Endodermal cell (in vitro differentiated cells): Measurements from ENCODE around the gene LRRC75B. TPM values are rescaled to one million over a fixed set of nuclear protein-coding genes. Genes with fewer than 3 reads are reported as not detected.

ENCODE experiments used
- DNase-seq: peaks from one replicate; pipeline ENCODE4 v3.0.0-alpha.2; 2017
- H3K27ac ChIP-seq: 2 replicates; pipeline ENCODE4 v1.5.1; 2013; ENCODE audit warnings: mild to moderate bottlenecking, low read depth, low read length, moderate library complexity
- H3K27me3 ChIP-seq: 2 replicates; pipeline ENCODE4 v1.6.1; 2013; ENCODE audit warnings: mild to moderate bottlenecking, low read length, moderate library complexity; ENCODE audit not compliant: insufficient read depth, control insufficient read depth, poor library complexity, severe bottlenecking
- H3K36me3 ChIP-seq: 2 replicates; pipeline ENCODE4 v1.7.0; 2013; ENCODE audit warnings: mild to moderate bottlenecking, low read length, moderate library complexity; ENCODE audit not compliant: control insufficient read depth, insufficient read depth
- H3K4me1 ChIP-seq: one replicate; pipeline ENCODE4 v1.7.0; 2013; ENCODE audit warnings: low read length; ENCODE audit not compliant: control insufficient read depth, insufficient read depth
- H3K4me3 ChIP-seq: 2 replicates; pipeline ENCODE4 v1.5.1; 2013; ENCODE audit warnings: mild to moderate bottlenecking, low read length, moderate library complexity
- H3K9ac ChIP-seq: 2 replicates; pipeline ENCODE4 v1.6.1; 2013; ENCODE audit warnings: mild to moderate bottlenecking, low read length, moderate library complexity; ENCODE audit not compliant: poor library complexity, severe bottlenecking; ENCODE audit errors: extremely low read depth
- H3K9me3 ChIP-seq: 2 replicates; pipeline ENCODE4 v1.6.1; 2013; ENCODE audit warnings: mild to moderate bottlenecking, low read length, moderate library complexity; ENCODE audit not compliant: control insufficient read depth
- H3K27ac Mint-ChIP-seq: 2 replicates; pipeline ENCODE4 v1.8.0; 2020; ENCODE audit warnings: mixed read lengths
- H3K27me3 Mint-ChIP-seq: 2 replicates; pipeline ENCODE4 v1.8.0; 2021; ENCODE audit warnings: mild to moderate bottlenecking, mixed read lengths; ENCODE audit not compliant: insufficient read depth
- H3K36me3 Mint-ChIP-seq: 2 replicates; pipeline ENCODE4 v1.8.0; 2020; ENCODE audit warnings: low read depth, mixed read lengths
- H3K4me1 Mint-ChIP-seq: 2 replicates; pipeline ENCODE4 v1.8.0; 2020; ENCODE audit warnings: mixed read lengths
- H3K4me3 Mint-ChIP-seq: 2 replicates; pipeline ENCODE4 v1.8.0; 2020; ENCODE audit warnings: mild to moderate bottlenecking, moderate library complexity, mixed read lengths
- H3K9me3 Mint-ChIP-seq: 2 replicates; pipeline ENCODE4 v1.8.0; 2020; ENCODE audit warnings: mild to moderate bottlenecking, mixed read lengths
- CTCF ChIP-seq: fragments of 200-600 bp; sonication (generic); conservative IDR thresholded peaks from 2 replicates; pipeline ENCODE4 v1.5.0; 2021; ENCODE audit warnings: antibody characterized with exemption, mild to moderate bottlenecking
- WGBS, 2 experiments: methylation state at CpG; one replicate each; pipeline versions ENCODE4 v1.1.5 to v1.1.7; 2013; ENCODE audit warnings: missing lambda C conversion rate in 2 of 2, mixed read lengths in 1 of 2; ENCODE audit not compliant: insufficient coverage in 1 of 2, insufficient read length in 1 of 2; 5-methylcytosine and 5-hydroxymethylcytosine counted together
- total RNA-seq, 2 donors: library from RNA; stranded (reverse); fragmentation: NEBNext Ultra II Directional in 1 of 2; extraction: Animal tissue kit (Norgen Biotek cat#: 25700) in 1 of 2; gene quantifications; 2 replicates in 1 of 2; 3 replicates in 1 of 2; pipeline ENCODE4 v1.2.1, GENCODE V29; 2021

Gene LRRC75B
- total RNA-seq, 2 donors from 2014 or later = 27.4 to 31.2 TPM

- no peaks in the 10 kb centered on the region for H3K27me3 Mint-ChIP-seq
These were observed 1.5 kb downstream of the LRRC75B start for GRCh38 chr22:24591286-24591830.

GRCh38 chr22:24590596-24591173 is 2.2 kb downstream of the LRRC75B start:
- no peaks in the 10 kb centered on the region for H3K9me3 Mint-ChIP-seq
- Histone ChIP-seq H3K4me3 (no peak overlapping the region), H3K9me3 (no peaks in the 10 kb centered on the region), H3K27ac (no peak overlapping the region), H3K36me3 (no peaks in the 10 kb centered on the region), H3K4me1 (no peaks in the 10 kb centered on the region), H3K9ac (no peak overlapping the region), H3K27me3 (no peaks in the 10 kb centered on the region)
- H3K27ac Mint-ChIP-seq = no peak overlapping the region
- TF ChIP-seq CTCF = no peak
- WGBS, 2 experiments = 94 to 96% methylated on average over 6 to 12 of the region's 12 CpGs
- no peaks in the 10 kb centered on the region for H3K36me3 Mint-ChIP-seq
- no peaks in the 10 kb centered on the region for H3K27me3 Mint-ChIP-seq
- H3K4me1 Mint-ChIP-seq = no peaks in the 10 kb centered on the region
- DNase-seq = no peak
- no peak overlapping the region for H3K4me3 Mint-ChIP-seq

More at GRCh38 chr22:24591286-24591830, 1.5 kb downstream of the LRRC75B start:
- H3K36me3 Mint-ChIP-seq = no peaks in the 10 kb centered on the region
- H3K9ac ChIP-seq = no peak overlapping the region
- H3K4me3 ChIP-seq = no peak overlapping the region
- DNase-seq = peak; percentile 43
- H3K4me3 Mint-ChIP-seq = peak overlapping the region; percentile 88
- H3K27ac ChIP-seq = no peak overlapping the region
- no peak for TF ChIP-seq CTCF
- no peak overlapping the region for H3K27ac Mint-ChIP-seq
- no peaks in the 10 kb centered on the region for H3K27me3 ChIP-seq
- H3K9me3 Mint-ChIP-seq = no peaks in the 10 kb centered on the region
- WGBS, 2 experiments = 93 to 98% methylated on average over 5 to 6 of the region's 6 CpGs
- no peaks in the 10 kb centered on the region for H3K9me3 ChIP-seq
- H3K4me1 Mint-ChIP-seq = no peaks in the 10 kb centered on the region
- H3K4me1 ChIP-seq = no peaks in the 10 kb centered on the region
- H3K36me3 ChIP-seq = no peaks in the 10 kb centered on the region

DNA sequence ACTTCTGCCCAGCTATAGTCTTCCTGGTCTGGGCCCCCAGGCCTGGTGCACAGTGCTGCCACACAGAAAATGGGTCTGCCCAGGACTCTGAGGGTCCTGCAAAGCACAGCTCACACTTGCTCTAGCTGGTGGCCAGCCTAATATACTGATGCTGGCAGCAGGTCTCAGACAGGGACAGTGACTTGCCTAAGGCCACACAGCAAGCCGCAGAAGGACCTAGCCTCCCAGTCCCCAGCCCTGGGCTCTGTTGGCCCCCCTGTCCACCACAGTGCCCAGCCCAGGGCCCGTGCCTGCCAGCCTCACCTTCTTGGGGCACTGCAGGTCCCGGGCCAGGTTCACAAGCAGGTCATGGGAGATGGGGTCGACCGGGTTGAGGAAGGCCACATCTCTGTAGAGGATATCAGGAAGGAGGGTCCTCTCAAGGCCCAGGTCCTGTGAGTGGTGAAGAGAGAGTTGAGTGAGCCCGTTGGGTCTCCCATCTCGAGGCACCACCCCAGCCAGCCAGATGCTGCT is 3.3 kb downstream of the LRRC75B start:
- H3K4me1 Mint-ChIP-seq = no peaks in the 10 kb centered on the region
- no peak overlapping the region for H3K27ac ChIP-seq
- no peak overlapping the region for H3K4me3 ChIP-seq
- WGBS, 2 experiments = 88 to 90% methylated on average over 1 to 7 of the region's 7 CpGs
- no peak for TF ChIP-seq CTCF
- H3K27ac Mint-ChIP-seq = no peak overlapping the region
- no peaks in the 10 kb centered on the region for H3K9me3 Mint-ChIP-seq
- H3K4me1 ChIP-seq = no peaks in the 10 kb centered on the region
- H3K9ac ChIP-seq = no peak overlapping the region
- H3K36me3 Mint-ChIP-seq = no peaks in the 10 kb centered on the region
- H3K9me3 ChIP-seq = no peaks in the 10 kb centered on the region
- DNase-seq = no peak
- H3K36me3 ChIP-seq = no peaks in the 10 kb centered on the region
- H3K4me3 Mint-ChIP-seq = no peak overlapping the region
- H3K27me3 Mint-ChIP-seq = no peaks in the 10 kb centered on the region
- H3K27me3 ChIP-seq = no peaks in the 10 kb centered on the region
